ENCODE measurements around the gene YTHDC1.
"Not testable (repeated sequence)": the region's sequence is repeated elsewhere in the genome, so short reads cannot be mapped to it uniquely, and the experiment has no call there.

YTHDC1 gene

DNA sequence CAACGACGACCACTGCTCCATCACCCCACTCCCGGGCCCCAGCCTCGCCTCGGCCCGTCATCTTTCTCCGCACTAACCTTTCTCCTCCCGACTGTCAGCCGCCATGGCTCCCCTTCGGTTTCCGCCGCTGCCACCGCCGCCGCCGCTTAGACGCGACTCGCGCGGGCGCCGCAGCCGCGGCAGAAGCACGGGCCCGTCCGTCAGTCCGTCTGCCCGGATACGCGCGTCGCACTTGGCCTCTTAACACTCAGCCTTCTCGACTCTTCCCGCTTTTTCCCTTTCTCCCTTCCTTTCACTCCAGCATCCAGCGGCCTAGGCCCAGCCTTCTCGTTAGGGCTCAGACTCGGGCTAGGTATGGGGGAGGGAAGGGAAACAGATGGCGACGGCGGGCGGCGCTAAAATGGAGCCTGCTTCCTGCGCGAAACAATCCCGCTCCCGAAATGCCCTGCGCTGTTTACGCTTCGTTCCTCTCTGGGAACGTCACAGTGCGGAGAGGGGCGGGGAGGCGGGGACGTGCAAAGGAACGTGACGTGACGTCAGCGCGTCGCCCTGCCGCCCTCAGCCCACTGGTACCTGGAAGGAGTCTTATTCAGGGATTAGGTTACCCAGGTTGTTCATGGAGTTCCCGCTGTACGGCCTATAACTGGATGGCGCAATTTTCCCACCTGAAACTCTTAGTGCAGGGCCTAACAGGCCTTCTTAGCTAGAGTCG, at the start of gene YTHDC1:
Gene YTHDC1, minus strand, starts transcription at position 442 of the 712 bp plus-strand sequence. Its CDS starts 337 bp downstream, at position 105.
- Mint-ChIP-seq H3K4me3 (peak within 1 kb of the TSS; percentile 100), H3K27me3 (peaks cover 3% of the 10 kb centered on the region), H3K9me3 (no peaks in the 10 kb centered on the region), H3K36me3 (peaks cover 8% of the 10 kb centered on the region), H3K27ac (peak within 1 kb of the TSS; percentile 100), H3K4me1 (peaks cover 27% of the 10 kb centered on the region)
- ATAC-seq (ENCODE audit: low read depth) = peak; percentile 94
- DNase-seq (ENCODE audit: low spot score in 2 of 2) = peak; percentile 85 to 94

DNA sequence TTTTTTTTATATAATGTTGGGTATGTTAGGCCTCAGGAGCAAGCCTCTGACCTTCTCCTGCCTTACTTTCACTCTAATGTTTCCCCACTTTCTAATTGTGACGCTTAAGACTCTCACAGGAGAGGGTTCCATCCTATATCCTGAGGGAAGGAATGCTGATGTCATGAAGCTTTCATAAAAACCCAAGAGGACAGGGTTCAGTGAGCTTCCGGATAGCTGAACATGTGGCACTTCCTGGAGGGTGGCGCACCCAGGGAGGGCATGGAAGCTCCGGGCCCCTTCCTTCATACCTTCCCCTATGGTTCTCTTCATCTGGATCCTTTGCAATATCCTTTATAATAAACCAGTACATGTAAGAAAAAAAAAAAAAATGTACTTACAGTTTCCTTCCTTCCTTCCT, 49.4 kb upstream of the YTHDC1 start:
- Mint-ChIP-seq H3K4me1 (peaks cover 7% of the 10 kb centered on the region), H3K36me3 (no peaks in the 10 kb centered on the region), H3K4me3 (no peak overlapping the region), H3K27ac (no peak overlapping the region), H3K9me3 (peaks cover 2% of the 10 kb centered on the region), H3K27me3 (peaks cover 3% of the 10 kb centered on the region)
- ATAC-seq (ENCODE audit: low read depth) (no peak), DNase-seq (ENCODE audit: low spot score in 2 of 2) (no peak)

DNA sequence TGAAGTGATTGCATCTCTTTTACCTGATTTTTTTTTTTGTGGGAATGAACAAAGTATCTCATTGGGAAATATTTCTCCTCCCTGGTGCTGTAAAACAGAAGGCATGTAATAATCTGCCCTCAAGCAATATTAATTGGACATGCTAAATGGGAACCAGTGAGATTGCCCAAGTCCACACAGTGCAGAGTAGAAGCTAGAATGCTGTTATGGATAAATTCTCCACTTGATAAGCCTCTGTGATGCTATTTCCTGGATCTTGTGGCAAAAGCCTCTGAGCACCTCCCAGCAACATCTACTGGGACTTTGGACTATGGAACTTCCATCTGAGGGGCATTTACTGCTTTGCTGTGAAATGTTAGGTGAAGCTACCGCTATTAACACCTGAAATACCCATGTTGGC, 46.9 kb upstream of the YTHDC1 start:
- no peak for ATAC-seq (ENCODE audit: low read depth)
- no peak for DNase-seq (ENCODE audit: low spot score in 2 of 2)
- Mint-ChIP-seq H3K9me3 (peaks cover 2% of the 10 kb centered on the region), H3K27ac (no peak overlapping the region), H3K4me1 (peaks cover 9% of the 10 kb centered on the region), H3K36me3 (no peaks in the 10 kb centered on the region), H3K4me3 (no peak overlapping the region), H3K27me3 (peaks cover 5% of the 10 kb centered on the region)

DNA sequence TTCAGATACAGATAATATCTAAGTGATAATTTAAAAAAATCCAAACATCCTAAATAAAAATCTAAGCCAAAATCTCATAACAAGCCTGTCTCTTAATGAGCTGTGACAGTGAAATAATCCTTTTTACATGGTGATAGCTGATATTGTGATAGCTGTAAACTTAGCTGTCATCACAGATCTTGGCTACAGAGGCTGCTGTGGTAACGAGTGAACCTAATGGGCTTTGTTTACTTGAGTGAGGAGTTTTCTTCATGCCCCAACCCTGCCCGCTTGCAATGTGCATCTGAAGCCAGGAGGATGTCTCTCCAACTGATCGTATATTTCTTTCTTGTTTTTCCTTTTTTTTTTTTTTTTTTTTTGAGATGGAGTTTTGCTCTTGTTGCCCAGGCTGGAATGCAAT, 41.5 kb upstream of the YTHDC1 start:
- no peaks in the 10 kb centered on the region for H3K9me3 Mint-ChIP-seq
- peaks cover 4% of the 10 kb centered on the region for H3K4me1 Mint-ChIP-seq
- DNase-seq (ENCODE audit: low spot score in 2 of 2) (no peak), ATAC-seq (ENCODE audit: low read depth) (no peak)
- no peaks in the 10 kb centered on the region for H3K36me3 Mint-ChIP-seq
- H3K27me3 Mint-ChIP-seq = peaks cover 6% of the 10 kb centered on the region
- no peak overlapping the region for H3K4me3 Mint-ChIP-seq
- H3K27ac Mint-ChIP-seq = no peak overlapping the region

DNA sequence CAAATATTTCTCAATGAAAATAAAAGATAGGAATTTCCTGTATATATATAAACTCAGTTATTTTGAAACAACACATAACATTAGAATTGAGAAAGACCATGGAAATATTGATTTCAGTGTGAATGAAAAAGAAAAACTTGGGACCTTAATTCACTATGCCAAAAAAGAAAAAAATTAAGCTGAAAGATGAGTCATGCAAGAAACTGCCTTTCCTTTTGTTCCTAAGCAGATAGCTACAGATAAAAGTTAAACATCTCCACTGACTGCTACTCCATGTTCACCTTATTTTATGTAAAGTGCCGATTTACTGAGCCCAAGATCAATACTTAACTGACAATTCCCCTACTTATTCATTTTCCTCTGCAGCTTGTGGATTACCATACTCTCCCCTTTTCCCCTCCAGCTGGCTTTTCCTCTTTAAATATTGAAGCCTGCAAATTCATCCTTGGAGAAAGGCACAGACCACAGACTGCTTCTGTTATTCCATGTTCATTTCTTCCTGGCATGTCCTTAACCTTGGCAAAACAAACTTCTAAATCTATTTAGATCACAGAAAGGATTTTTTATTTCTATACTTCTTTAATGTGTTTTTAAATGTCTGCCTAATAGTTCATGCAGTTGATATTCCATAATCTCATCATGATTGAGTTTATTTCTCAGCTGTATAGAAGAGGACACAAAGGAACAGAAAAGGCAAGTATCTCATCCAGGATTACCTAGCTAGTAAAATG, 40.5 kb upstream of the YTHDC1 start:
- H3K4me1 Mint-ChIP-seq = peaks cover 4% of the 10 kb centered on the region
- ATAC-seq (ENCODE audit: low read depth) = no peak
- H3K9me3 Mint-ChIP-seq = no peaks in the 10 kb centered on the region
- no peaks in the 10 kb centered on the region for H3K36me3 Mint-ChIP-seq
- H3K4me3 Mint-ChIP-seq = no peak overlapping the region
- H3K27ac Mint-ChIP-seq = no peak overlapping the region
- no peak for DNase-seq (ENCODE audit: low spot score in 2 of 2)
- H3K27me3 Mint-ChIP-seq = peaks cover 7% of the 10 kb centered on the region

DNA sequence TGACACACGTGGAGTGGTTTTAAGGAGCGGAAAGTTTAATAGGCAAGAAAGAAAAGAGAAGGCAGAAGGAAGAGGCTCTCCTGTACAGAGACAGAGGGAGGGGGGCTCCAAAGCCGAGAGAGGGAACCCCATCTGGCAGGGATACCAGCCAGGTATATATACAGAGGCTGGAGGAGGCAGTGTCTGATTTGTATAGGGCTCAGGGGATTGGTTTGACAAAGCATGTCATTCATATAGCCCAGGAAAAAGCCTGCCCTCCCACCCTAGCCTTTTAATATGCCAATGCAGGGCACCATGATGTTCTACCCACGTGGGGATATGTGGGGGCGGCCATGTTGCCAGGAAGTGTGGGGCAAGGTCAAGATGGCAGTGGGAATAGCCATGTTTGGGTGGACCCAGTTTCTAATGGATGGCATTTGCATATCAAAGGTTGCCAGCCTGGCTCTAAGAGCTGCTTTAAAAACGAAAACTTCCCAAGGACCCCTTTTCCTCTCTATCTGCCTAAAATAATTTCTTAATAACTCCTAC, 39.6 kb upstream of the YTHDC1 start:
- DNase-seq (ENCODE audit: low spot score in 2 of 2); H3K4me1 Mint-ChIP-seq; ATAC-seq (ENCODE audit: low read depth); H3K27me3 Mint-ChIP-seq; H3K36me3 Mint-ChIP-seq; H3K9me3 Mint-ChIP-seq; H3K4me3 Mint-ChIP-seq; H3K27ac Mint-ChIP-seq: not testable (repeated sequence)

DNA sequence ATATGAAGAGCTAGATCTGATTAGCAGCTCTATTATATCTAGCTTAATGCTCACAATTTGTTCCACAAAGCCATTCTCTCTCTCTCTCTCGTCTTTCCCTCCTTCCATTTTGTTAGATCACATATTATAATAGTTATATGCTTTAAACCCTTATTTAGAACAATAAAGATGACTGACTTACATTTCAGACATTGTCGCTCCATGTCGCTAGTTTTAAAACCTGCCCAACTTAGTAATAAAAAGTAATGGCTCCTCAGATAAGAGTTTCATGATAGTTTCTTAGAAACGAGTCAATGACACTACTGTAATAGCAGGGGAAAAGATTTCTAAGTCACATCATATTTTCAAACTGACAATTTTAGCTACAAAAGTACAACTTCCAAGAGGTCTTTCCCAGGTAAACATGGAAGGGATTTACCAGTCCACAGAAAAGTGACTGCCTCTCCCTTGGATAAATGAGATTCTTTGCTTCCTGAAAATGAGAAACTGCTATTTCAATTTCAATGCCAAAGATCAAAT, 38.5 kb upstream of the YTHDC1 start:
- Mint-ChIP-seq H3K9me3 (no peaks in the 10 kb centered on the region), H3K27ac (no peak overlapping the region), H3K4me1 (peaks cover 4% of the 10 kb centered on the region), H3K36me3 (no peaks in the 10 kb centered on the region), H3K4me3 (no peak overlapping the region), H3K27me3 (peaks cover 4% of the 10 kb centered on the region)
- DNase-seq (ENCODE audit: low spot score in 2 of 2) (no peak), ATAC-seq (ENCODE audit: low read depth) (no peak)

DNA sequence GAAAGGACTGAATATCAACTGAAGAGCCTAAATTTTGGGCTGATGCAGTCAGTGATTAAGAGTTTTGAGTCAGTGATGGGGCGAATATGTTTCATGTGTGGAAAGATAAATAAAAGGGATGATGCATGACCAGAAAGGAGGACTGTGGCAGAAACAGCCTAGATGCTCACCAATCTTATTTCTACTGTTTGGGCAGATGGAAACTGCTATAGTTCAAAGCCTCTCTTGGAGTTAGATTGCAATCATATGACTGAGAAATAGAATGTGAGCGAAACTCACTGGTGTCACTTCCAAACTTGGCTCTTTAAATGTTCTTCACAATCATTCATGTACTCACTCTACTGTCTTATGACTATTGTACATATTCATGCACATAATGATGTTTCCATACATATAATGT, 35.4 kb upstream of the YTHDC1 start:
- Mint-ChIP-seq H3K9me3 (no peaks in the 10 kb centered on the region), H3K27me3 (peaks cover 4% of the 10 kb centered on the region), H3K36me3 (no peaks in the 10 kb centered on the region), H3K4me3 (no peak overlapping the region), H3K4me1 (peaks cover 4% of the 10 kb centered on the region), H3K27ac (no peak overlapping the region)
- ATAC-seq (ENCODE audit: low read depth) = no peak
- DNase-seq (ENCODE audit: low spot score in 2 of 2) = no peak

DNA sequence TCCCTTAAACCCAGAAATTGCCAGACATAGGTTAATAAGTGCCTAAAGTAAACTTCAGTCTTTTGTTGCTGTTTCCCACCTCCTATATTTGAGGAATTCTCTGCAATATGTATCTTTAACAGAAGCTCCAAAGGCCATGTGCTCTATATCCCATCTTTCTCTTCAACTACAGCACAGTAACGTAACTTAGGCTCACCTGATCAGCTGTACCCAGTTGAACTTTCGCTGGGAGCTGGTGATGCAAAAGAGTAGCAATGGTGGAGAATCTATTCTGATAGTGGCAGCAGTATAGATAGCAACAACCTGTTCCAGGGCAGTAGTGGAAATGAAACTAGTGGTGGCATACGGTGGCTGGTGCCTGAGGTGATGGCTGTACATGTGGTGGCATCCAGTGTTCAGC, 33.2 kb upstream of the YTHDC1 start:
- H3K27me3 Mint-ChIP-seq = peaks cover 1% of the 10 kb centered on the region
- no peak for DNase-seq (ENCODE audit: low spot score in 2 of 2)
- peaks cover 4% of the 10 kb centered on the region for H3K4me1 Mint-ChIP-seq
- H3K4me3 Mint-ChIP-seq = no peak overlapping the region
- no peaks in the 10 kb centered on the region for H3K9me3 Mint-ChIP-seq
- H3K36me3 Mint-ChIP-seq = no peaks in the 10 kb centered on the region
- no peak overlapping the region for H3K27ac Mint-ChIP-seq
- ATAC-seq (ENCODE audit: low read depth) = no peak

DNA sequence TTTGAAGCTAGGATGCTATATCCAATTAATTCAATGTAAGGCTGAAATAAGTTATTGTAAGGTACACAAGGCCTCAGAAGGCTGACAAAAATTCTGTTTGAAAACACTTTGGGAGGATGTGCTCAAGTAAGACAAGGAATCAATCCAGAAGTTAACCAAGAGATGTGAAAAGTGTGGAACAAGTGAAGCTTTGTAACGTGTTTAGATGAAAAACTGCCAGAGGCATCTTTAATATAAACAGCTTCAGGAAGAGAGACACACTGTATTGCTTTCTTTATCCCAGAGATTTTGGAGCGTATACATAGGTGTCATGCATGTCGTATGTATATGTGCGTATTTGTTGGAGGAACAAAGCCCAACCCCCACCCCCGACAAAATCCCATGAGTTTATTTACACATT, 28.3 kb upstream of the YTHDC1 start:
- DNase-seq (ENCODE audit: low spot score in 2 of 2) (no peak), ATAC-seq (ENCODE audit: low read depth) (no peak)
- Mint-ChIP-seq H3K9me3 (no peaks in the 10 kb centered on the region), H3K27me3 (peaks cover 1% of the 10 kb centered on the region), H3K4me1 (peaks cover 6% of the 10 kb centered on the region), H3K36me3 (no peaks in the 10 kb centered on the region), H3K4me3 (no peak overlapping the region), H3K27ac (no peak overlapping the region)

DNA sequence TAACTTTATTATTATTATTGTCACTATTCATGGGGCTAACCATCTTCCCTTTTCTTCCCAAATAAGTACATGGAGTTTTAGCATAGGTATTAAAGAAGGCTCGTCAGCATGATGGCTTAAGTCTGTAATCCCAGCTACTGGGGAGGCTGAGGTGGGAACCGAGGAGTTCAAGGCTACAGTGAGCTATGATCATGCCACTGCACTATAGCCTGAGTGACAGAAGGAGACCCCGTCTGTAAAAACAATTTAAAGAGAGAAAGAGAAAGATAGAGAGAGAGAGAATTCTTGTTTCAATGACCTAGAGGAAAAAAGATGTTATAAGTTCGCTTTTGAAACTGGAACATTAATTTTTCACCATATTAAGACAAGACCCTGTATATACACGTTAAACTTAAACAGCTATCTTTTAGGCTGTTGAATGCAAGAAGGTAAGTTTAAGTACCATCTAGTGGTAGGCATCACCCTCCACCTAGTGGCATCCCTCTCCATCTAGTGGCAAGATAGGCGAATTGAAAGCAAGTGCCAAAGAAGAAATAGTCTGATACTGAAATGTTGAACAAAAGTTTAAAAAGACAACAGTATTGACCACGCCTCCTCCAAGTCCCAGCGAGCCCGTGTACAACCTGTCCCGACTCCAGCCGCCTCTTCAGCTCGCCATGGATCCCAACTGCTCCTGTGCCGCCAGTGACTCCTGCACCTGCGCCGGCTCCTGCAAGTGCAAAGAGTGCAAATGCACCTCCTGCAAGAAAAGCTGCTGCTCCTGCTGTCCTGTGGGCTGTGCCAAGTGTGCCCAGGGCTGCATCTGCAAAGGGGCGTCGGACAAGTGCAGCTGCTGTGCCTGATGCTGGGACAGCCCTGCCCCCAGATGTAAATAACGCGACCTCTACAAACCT, 26.0 kb upstream of the YTHDC1 start:
- H3K4me3 Mint-ChIP-seq = peak overlapping the region; percentile 84
- ATAC-seq (ENCODE audit: low read depth) = peak; percentile 87
- H3K9me3 Mint-ChIP-seq = no peaks in the 10 kb centered on the region
- H3K27me3 Mint-ChIP-seq = peaks cover 1% of the 10 kb centered on the region
- DNase-seq (ENCODE audit: low spot score in 2 of 2) = peak; percentile 18 to 43
- H3K27ac Mint-ChIP-seq = no peak overlapping the region
- H3K36me3 Mint-ChIP-seq = no peaks in the 10 kb centered on the region
- peaks cover 6% of the 10 kb centered on the region for H3K4me1 Mint-ChIP-seq

DNA sequence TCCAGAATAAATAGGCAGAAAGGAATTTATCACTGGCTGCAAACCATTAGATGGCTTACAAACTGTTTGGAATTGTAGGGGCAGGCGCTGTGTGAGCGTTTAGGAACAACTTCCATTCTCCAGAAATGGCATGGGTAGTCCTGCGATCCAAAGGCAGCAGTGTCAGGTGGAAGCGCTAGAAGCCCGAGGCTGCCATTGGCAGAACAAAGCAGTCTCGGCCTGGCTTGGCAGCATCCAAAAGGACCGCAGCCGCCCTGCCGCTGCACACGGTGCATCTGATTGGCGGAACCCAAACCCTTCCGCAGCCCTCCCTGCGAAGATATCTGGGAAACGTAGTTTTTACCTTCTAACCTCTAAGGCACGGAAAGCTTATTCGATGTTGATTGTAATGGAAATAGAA, 23.6 kb upstream of the YTHDC1 start:
- Mint-ChIP-seq H3K4me1 (peaks cover 6% of the 10 kb centered on the region), H3K27ac (no peak overlapping the region), H3K9me3 (no peaks in the 10 kb centered on the region), H3K4me3 (no peak overlapping the region), H3K36me3 (no peaks in the 10 kb centered on the region), H3K27me3 (peaks cover 1% of the 10 kb centered on the region)
- DNase-seq (ENCODE audit: low spot score in 2 of 2) = peak in 1 of 2 donors; percentile 12
- peak; percentile 76 for ATAC-seq (ENCODE audit: low read depth)

DNA sequence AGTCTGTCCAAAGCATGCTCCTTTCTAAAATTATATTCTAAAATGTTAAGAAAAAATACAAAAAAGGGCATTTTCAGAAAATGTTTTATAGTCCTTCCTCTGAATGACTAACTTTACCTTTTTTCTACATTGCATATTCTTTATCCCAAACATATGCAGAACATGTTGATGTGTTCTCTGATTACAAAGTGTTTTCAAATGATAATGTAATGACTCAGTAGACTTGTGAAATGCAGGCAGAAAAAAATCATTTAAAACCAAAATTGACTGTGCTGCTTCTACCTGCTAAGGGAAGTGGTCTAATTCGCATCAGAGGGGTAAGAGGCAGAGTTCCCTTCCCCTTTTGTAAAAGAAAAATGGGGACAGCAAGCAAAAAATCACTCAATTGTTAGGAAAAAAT, 22.7 kb upstream of the YTHDC1 start:
- DNase-seq (ENCODE audit: low spot score in 2 of 2) (no peak), ATAC-seq (ENCODE audit: low read depth) (no peak)
- Mint-ChIP-seq H3K36me3 (no peaks in the 10 kb centered on the region), H3K27ac (no peak overlapping the region), H3K4me3 (no peak overlapping the region), H3K9me3 (no peaks in the 10 kb centered on the region), H3K4me1 (peaks cover 6% of the 10 kb centered on the region), H3K27me3 (peaks cover under 1% of the 10 kb centered on the region)
